ENCODE measurements around the gene HBD. TPM values are rescaled to one million over a fixed set of nuclear protein-coding genes. Genes with fewer than 3 reads are reported as not detected.

The HBD gene
- total and polyA plus RNA-seq, 9 of the 15 experiments (the other 6 are each of a cell fraction or from before 2014, with no cell fraction given), result 11.8 to 169 (median 36.0) TPM

DNA sequence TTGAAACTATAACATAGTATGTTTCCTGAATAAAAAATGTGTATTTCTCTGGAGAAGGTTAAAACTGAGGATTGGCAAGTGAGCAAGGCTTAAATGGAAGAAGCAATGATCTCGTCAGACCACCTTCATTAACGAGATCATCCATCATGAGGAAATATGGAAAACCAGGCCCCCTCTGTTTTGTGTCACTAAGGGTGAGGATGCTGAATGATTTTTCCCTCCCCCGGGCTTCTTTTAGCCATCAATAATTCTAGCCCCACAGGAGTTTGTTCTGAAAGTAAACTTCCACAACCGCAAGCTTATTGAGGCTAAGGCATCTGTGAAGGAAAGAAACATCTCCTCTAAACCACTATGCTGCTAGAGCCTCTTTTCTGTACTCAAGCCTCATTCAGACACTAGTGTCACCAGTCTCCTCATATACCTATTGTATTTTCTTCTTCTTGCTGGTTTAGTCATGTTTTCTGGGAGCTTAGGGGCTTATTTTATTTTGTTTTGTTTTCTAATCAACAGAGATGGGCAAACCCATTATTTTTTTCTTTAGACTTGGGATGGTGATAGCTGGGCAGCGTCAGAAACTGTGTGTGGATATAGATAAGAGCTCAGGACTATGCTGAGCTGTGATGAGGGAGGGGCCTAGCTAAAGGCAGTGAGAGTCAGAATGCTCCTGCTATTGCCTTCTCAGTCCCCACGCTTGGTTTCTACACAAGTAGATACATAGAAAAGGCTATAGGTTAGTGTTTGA lies 41.3 kb upstream of the HBD start (continued):
- TF ChIP-seq, protein P1, sequence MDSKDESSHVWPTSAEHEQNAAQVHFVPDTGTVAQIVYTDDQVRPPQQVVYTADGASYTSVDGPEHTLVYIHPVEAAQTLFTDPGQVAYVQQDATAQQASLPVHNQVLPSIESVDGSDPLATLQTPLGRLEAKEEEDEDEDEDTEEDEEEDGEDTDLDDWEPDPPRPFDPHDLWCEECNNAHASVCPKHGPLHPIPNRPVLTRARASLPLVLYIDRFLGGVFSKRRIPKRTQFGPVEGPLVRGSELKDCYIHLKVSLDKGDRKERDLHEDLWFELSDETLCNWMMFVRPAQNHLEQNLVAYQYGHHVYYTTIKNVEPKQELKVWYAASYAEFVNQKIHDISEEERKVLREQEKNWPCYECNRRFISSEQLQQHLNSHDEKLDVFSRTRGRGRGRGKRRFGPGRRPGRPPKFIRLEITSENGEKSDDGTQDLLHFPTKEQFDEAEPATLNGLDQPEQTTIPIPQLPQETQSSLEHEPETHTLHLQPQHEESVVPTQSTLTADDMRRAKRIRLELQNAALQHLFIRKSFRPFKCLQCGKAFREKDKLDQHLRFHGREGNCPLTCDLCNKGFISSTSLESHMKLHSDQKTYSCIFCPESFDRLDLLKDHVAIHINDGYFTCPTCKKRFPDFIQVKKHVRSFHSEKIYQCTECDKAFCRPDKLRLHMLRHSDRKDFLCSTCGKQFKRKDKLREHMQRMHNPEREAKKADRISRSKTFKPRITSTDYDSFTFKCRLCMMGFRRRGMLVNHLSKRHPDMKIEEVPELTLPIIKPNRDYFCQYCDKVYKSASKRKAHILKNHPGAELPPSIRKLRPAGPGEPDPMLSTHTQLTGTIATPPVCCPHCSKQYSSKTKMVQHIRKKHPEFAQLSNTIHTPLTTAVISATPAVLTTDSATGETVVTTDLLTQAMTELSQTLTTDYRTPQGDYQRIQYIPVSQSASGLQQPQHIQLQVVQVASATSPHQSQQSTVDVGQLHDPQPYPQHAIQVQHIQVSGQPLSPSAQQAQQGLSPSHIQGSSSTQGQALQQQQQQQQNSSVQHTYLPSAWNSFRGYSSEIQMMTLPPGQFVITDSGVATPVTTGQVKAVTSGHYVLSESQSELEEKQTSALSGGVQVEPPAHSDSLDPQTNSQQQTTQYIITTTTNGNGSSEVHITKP (IDR thresholded peaks at IDR 0.05; ENCODE audit: partially characterized antibody), result peak; percentile 86
- TF ChIP-seq CBX5 (IDR thresholded peaks at IDR 0.05; ENCODE audit: borderline replicate concordance, low read depth) (no peak), GABPA (tag; conservative IDR thresholded peaks at IDR 0.05; ENCODE audit: low read depth) (no peak), CHD1 (IDR thresholded peaks at IDR 0.05; ENCODE audit: low read length) (peak; percentile 74), MCM2 (IDR thresholded peaks at IDR 0.05; ENCODE audit: low read depth) (no peak), GATAD2B (IDR thresholded peaks at IDR 0.05; ENCODE audit: borderline replicate concordance) (peak; percentile 58; the same call in 1 of the 2 replicates), TAL1 (IDR thresholded peaks at IDR 0.05) (peak; percentile 87)
- TF ChIP-seq, protein P2, sequence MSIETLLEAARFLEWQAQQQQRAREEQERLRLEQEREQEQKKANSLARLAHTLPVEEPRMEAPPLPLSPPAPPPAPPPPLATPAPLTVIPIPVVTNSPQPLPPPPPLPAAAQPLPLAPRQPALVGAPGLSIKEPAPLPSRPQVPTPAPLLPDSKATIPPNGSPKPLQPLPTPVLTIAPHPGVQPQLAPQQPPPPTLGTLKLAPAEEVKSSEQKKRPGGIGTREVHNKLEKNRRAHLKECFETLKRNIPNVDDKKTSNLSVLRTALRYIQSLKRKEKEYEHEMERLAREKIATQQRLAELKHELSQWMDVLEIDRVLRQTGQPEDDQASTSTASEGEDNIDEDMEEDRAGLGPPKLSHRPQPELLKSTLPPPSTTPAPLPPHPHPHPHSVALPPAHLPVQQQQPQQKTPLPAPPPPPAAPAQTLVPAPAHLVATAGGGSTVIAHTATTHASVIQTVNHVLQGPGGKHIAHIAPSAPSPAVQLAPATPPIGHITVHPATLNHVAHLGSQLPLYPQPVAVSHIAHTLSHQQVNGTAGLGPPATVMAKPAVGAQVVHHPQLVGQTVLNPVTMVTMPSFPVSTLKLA (conservative IDR thresholded peaks at IDR 0.05), result peak in 1 of 2 experiments; percentile 34; a peak in 1 of 4 replicates

Data from K562 (cell line).